Natural killer cell treated with Interleukin-12 subunit alpha and Interleukin-12 subunit beta and Interleukin-15 and Interleukin-18, amount 100 ng/mL, for 72 hours (primary cell): ENCODE results near the gene TRIM50. TPM values are rescaled to one million over a fixed set of nuclear protein-coding genes. Genes with fewer than 3 reads are reported as not detected.
"Not testable (repeated sequence)": the region's sequence is repeated elsewhere in the genome, so short reads cannot be mapped to it uniquely, and the experiment has no call there.

Experiments used
- ATAC-seq, 2 donors: fragments of 150-1000 bp; cut with Tn5 transposase in 1 of 2; sonication (Bioruptor Pico), chemical (Tn5 transposase) in 1 of 2; 2 replicates each; pipeline ENCODE4 v1.10.0; 2021
- DNase-seq: peaks from one replicate; pipeline ENCODE4 v3.0.0; 2022; ENCODE audit warnings: low spot score
- H3K27ac Mint-ChIP-seq, 2 donors: 1 replicate in 1 of 2; 2 replicates in 1 of 2; pipeline ENCODE4 v1.8.0; 2022; ENCODE audit warnings: mixed read lengths in 2 of 2, mild to moderate bottlenecking in 1 of 2, moderate library complexity in 1 of 2
- H3K27me3 Mint-ChIP-seq, 2 donors: 1 replicate in 1 of 2; 2 replicates in 1 of 2; pipeline ENCODE4 v1.8.0; 2022; ENCODE audit warnings: mixed read lengths in 2 of 2
- H3K36me3 Mint-ChIP-seq: one replicate; pipeline ENCODE4 v1.8.0; 2022; ENCODE audit warnings: mixed read lengths
- H3K4me1 Mint-ChIP-seq, 2 donors: 1 replicate in 1 of 2; 2 replicates in 1 of 2; pipeline ENCODE4 v1.8.0; 2022; ENCODE audit warnings: low read depth in 2 of 2, mixed read lengths in 2 of 2, mild to moderate bottlenecking in 1 of 2
- H3K4me3 Mint-ChIP-seq: one replicate; pipeline ENCODE4 v1.8.0; 2022; ENCODE audit warnings: mixed read lengths
- H3K9me3 Mint-ChIP-seq: 2 replicates; pipeline ENCODE4 v1.8.0; 2022; ENCODE audit warnings: mixed read lengths
- total RNA-seq, 2 donors: library from RNA; stranded (reverse); gene quantifications; one replicate each; pipeline ENCODE4 v1.2.3, GENCODE V29; 2022

The TRIM50 gene
- total RNA-seq, 2 donors from 2014 or later: not detected

GRCh38 chr7:73318656-73319204 is 9.2 kb downstream of the TRIM50 start:
- DNase-seq, H3K36me3 Mint-ChIP-seq, H3K4me3 Mint-ChIP-seq, H3K27me3 Mint-ChIP-seq, H3K4me1 Mint-ChIP-seq, H3K27ac Mint-ChIP-seq, H3K9me3 Mint-ChIP-seq: not testable (repeated sequence)
- peak in 1 of 2 donors; percentile 38 for ATAC-seq

GRCh38 chr7:73316521-73316920 is 11.4 kb downstream of the TRIM50 start:
- no peaks in the 10 kb centered on the region for H3K9me3 Mint-ChIP-seq
- no peak overlapping the region for H3K4me3 Mint-ChIP-seq
- H3K4me1 Mint-ChIP-seq: no peaks in the 10 kb centered on the region
- DNase-seq (no peak), ATAC-seq (peak in 1 of 2 donors; percentile 37)
- H3K27ac Mint-ChIP-seq: no peak overlapping the region
- no peaks in the 10 kb centered on the region for H3K27me3 Mint-ChIP-seq
- no peaks in the 10 kb centered on the region for H3K36me3 Mint-ChIP-seq

GRCh38 chr7:73314271-73314670 is 13.6 kb downstream of the TRIM50 start:
- DNase-seq (no peak), ATAC-seq (no peak)
- Mint-ChIP-seq H3K4me3 (no peak overlapping the region), H3K4me1 (peaks cover 2 to 3% of the 10 kb centered on the region in 2 donors), H3K36me3 (no peaks in the 10 kb centered on the region), H3K27ac (no peak overlapping the region), H3K9me3 (no peaks in the 10 kb centered on the region), H3K27me3 (no peaks in the 10 kb centered on the region)

- H3K4me1 Mint-ChIP-seq: peaks cover 6 to 7% of the 10 kb centered on the region in 2 donors
- no peaks in the 10 kb centered on the region for H3K27me3 Mint-ChIP-seq
- ATAC-seq (no peak), DNase-seq (no peak)
- no peak overlapping the region for H3K4me3 Mint-ChIP-seq
- H3K9me3 Mint-ChIP-seq: no peaks in the 10 kb centered on the region
- H3K36me3 Mint-ChIP-seq: no peaks in the 10 kb centered on the region
- H3K27ac Mint-ChIP-seq: no peak overlapping the region
These were observed 14.4 kb downstream of the TRIM50 start for GRCh38 chr7:73313521-73313906.

- no peak for ATAC-seq
- Mint-ChIP-seq H3K9me3 (no peaks in the 10 kb centered on the region), H3K4me1 (peaks cover 9 to 11% of the 10 kb centered on the region in 2 donors), H3K4me3 (no peak overlapping the region), H3K27ac (no peak overlapping the region), H3K36me3 (no peaks in the 10 kb centered on the region), H3K27me3 (no peaks in the 10 kb centered on the region)
- no peak for DNase-seq
These were observed 14.9 kb downstream of the TRIM50 start for GRCh38 chr7:73312831-73313520.

DNA sequence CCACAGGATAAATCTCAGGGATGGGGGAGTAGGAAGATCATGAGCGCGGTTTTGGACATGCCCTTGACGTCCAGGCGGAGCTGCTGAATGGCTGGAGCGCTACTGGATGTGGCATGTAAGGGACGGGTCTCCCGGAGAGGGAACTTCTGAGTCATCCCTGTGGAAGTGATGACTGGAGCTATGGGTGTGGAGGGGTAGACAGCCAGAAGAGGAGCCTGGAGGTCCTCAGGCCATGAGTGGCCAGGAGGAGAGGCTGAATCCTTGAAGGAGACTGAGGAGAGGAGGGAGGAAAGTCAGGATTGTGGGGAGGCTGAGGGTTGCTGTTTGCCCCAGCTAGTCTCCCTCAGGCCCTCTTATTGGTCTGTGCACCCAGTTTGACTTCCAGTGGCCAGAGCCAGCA is 16.5 kb downstream of the TRIM50 start:
- ATAC-seq, DNase-seq, H3K4me3 Mint-ChIP-seq, H3K9me3 Mint-ChIP-seq, H3K27me3 Mint-ChIP-seq, H3K27ac Mint-ChIP-seq: not testable (repeated sequence)
- peaks cover 24% of the 10 kb centered on the region in 2 donors for H3K4me1 Mint-ChIP-seq
- H3K36me3 Mint-ChIP-seq: peaks cover 13% of the 10 kb centered on the region

- H3K4me1 Mint-ChIP-seq: peaks cover 30 to 31% of the 10 kb centered on the region in 2 donors
- H3K36me3 Mint-ChIP-seq: peaks cover 20% of the 10 kb centered on the region
- H3K27me3 Mint-ChIP-seq: no peaks in the 10 kb centered on the region
- ATAC-seq (peak; percentile 95), DNase-seq (peak; percentile 95)
- H3K27ac Mint-ChIP-seq: peak within 1 kb of the TSS; percentile 82 to 96
- H3K9me3 Mint-ChIP-seq: no peaks in the 10 kb centered on the region
- H3K4me3 Mint-ChIP-seq: peak within 1 kb of the TSS; percentile 95
These were observed 19.1 kb downstream of the TRIM50 start, which contains the start of gene NSUN5 for GRCh38 chr7:73308665-73309214. Gene NSUN5 (minus strand): TSS chr7:73308826. CDS start chr7:73308790, 36 bp downstream.

DNA sequence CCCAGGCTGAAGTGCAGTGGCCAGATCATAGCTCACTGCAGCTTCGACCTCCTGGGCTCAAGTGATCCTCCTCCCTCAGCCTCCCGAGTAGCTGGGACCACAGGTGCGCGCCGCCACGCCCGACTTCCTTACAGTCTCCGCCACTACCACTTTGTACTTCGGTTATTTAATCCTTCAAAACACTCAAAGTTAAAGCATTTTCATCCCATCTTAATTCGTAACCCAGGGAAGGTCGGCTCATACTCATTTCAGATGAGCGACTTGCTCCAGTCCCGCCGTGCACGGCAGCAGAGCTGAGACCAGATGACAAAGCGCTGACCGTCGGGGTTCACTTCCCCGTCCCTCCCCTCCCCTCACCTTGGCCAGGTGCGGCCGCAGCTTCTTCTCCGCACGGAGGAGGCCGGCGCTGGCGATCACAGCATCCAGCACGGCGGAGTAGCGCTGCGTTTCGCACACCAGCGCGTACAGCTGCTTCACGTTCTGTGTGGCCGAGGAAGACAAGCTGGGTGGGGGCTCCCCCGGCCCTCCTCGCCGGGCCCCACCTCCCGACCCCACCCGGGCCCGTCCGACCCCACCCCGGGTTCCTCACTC is 19.7 kb downstream of the TRIM50 start:
- no peaks in the 10 kb centered on the region for H3K27me3 Mint-ChIP-seq
- peaks cover 20% of the 10 kb centered on the region for H3K36me3 Mint-ChIP-seq
- H3K9me3 Mint-ChIP-seq: no peaks in the 10 kb centered on the region
- peak overlapping the region; percentile 82 to 96 for H3K27ac Mint-ChIP-seq
- H3K4me3 Mint-ChIP-seq: peak overlapping the region; percentile 95
- H3K4me1 Mint-ChIP-seq: peaks cover 30 to 31% of the 10 kb centered on the region in 2 donors
- DNase-seq (no peak), ATAC-seq (peak; percentile 68)

GRCh38 chr7:73307436-73307835 is 20.4 kb downstream of the TRIM50 start:
- Mint-ChIP-seq H3K27me3 (no peaks in the 10 kb centered on the region), H3K9me3 (no peaks in the 10 kb centered on the region), H3K4me1 (peaks cover 30 to 31% of the 10 kb centered on the region in 2 donors), H3K36me3 (peaks cover 20% of the 10 kb centered on the region), H3K27ac (peak overlapping the region; percentile 82 to 96), H3K4me3 (peak overlapping the region; percentile 95)
- DNase-seq (no peak), ATAC-seq (no peak)

GRCh38 chr7:73304612-73305387 is 23.1 kb downstream of the TRIM50 start:
- peaks cover 20% of the 10 kb centered on the region for H3K36me3 Mint-ChIP-seq
- not testable (repeated sequence) for H3K9me3 Mint-ChIP-seq

GRCh38 chr7:73304071-73304470 is 23.8 kb downstream of the TRIM50 start:
- peaks cover 20% of the 10 kb centered on the region for H3K36me3 Mint-ChIP-seq
- H3K9me3 Mint-ChIP-seq: no peaks in the 10 kb centered on the region
- H3K4me1 Mint-ChIP-seq: peaks cover 27% of the 10 kb centered on the region in 2 donors
- DNase-seq: no peak
- no peak for ATAC-seq
- no peak overlapping the region for H3K27ac Mint-ChIP-seq
- H3K4me3 Mint-ChIP-seq: no peak overlapping the region
- no peaks in the 10 kb centered on the region for H3K27me3 Mint-ChIP-seq

More at GRCh38 chr7:73304612-73305387, 23.1 kb downstream of the TRIM50 start:
- H3K4me3 Mint-ChIP-seq, ATAC-seq, DNase-seq, H3K27me3 Mint-ChIP-seq, H3K27ac Mint-ChIP-seq: not testable (repeated sequence)
- H3K4me1 Mint-ChIP-seq: peaks cover 30 to 31% of the 10 kb centered on the region in 2 donors

GRCh38 chr7:73303546-73303945 is 24.3 kb downstream of the TRIM50 start:
- no peaks in the 10 kb centered on the region for H3K27me3 Mint-ChIP-seq

GRCh38 chr7:73302846-73303245 is 25.0 kb downstream of the TRIM50 start:
- not testable (repeated sequence) for H3K9me3 Mint-ChIP-seq, H3K27me3 Mint-ChIP-seq, H3K4me3 Mint-ChIP-seq, DNase-seq, H3K27ac Mint-ChIP-seq, ATAC-seq
- Mint-ChIP-seq H3K4me1 (peaks cover 18 to 21% of the 10 kb centered on the region in 2 donors), H3K36me3 (peaks cover 20% of the 10 kb centered on the region)

More at GRCh38 chr7:73303546-73303945, 24.3 kb downstream of the TRIM50 start:
- ATAC-seq (no peak), DNase-seq (no peak)
- Mint-ChIP-seq H3K4me3 (no peak overlapping the region), H3K9me3 (no peaks in the 10 kb centered on the region), H3K36me3 (peaks cover 20% of the 10 kb centered on the region), H3K27ac (no peak overlapping the region), H3K4me1 (peaks cover 23 to 25% of the 10 kb centered on the region in 2 donors)
